Mucosa of descending colon (tissue), 3 donors: Measurements from ENCODE around the gene DGKQ. TPM values are rescaled to one million over a fixed set of nuclear protein-coding genes. Genes with fewer than 3 reads are reported as not detected.

Experiments
- ATAC-seq: fragments of 200-7000 bp; cut with Tn5 transposase; one replicate; pipeline ENCODE4 v1.9.1; 2020; ENCODE audit warnings: mild to moderate bottlenecking, moderate library complexity
- DNase-seq, 3 donors: peaks; one replicate each; pipeline ENCODE4 v3.0.0-alpha.2; 2020
- H3K36me3 ChIP-seq: fragments of 200-600 bp; one replicate; pipeline ENCODE4 v1.8.0; 2021; ENCODE audit warnings: low read depth, mild to moderate bottlenecking
- H3K4me1 ChIP-seq: fragments of 200-600 bp; one replicate; pipeline ENCODE4 v1.8.0; 2021; ENCODE audit warnings: low read depth, mild to moderate bottlenecking
- H3K4me3 ChIP-seq: fragments of 200-600 bp; one replicate; pipeline ENCODE4 v1.8.0; 2021; ENCODE audit warnings: mild to moderate bottlenecking
- H3K9me3 ChIP-seq: fragments of 200-600 bp; one replicate; pipeline ENCODE4 v1.8.0; 2021; ENCODE audit warnings: mild to moderate bottlenecking
- CTCF ChIP-seq: fragments of 200-600 bp; IDR thresholded peaks from one replicate; pipeline ENCODE4 v1.8.0; 2022; ENCODE audit warnings: antibody characterized with exemption, mild to moderate bottlenecking
- intact Hi-C, 2 donors: fragments of 100-400 bp; cut with DNase I in 1 of 2; cut with micrococcal nuclease in 1 of 2; formaldehyde crosslinking; loops; one replicate each; pipeline versions ENCODE4 v1.11.0 to v1.11.1; 2022; cut with DNase I, micrococcal nuclease
- total RNA-seq, 3 donors: library from RNA; stranded (reverse); fragmentation: NEBNext Ultra II Directional in 2 of 3; extraction: Animal tissue kit (Norgen Biotek cat#: 25700) in 2 of 3; gene quantifications; one replicate each; pipeline versions ENCODE4 v1.2.1 to v1.2.4, GENCODE V29; 2021 to 2023
- donor health status: DM: no; HTN: no; CAD: no; lungs with moderate emphysema.
- donor health status: DM: no; HTN: no; CAD: no.
- donor health status: DM: no; HTN: yes; CAD: no.

DGKQ gene
- total RNA-seq, 3 donors from 2014 or later, result 31.8 to 56.1 (median 41.7) TPM

- Histone ChIP-seq H3K36me3 (no peaks in the 10 kb centered on the region), H3K4me1 (peaks cover 11% of the 10 kb centered on the region), H3K9me3 (no peaks in the 10 kb centered on the region), H3K4me3 (no peak overlapping the region)
- no peak for DNase-seq
- TF ChIP-seq CTCF, result no peak
- no peak for ATAC-seq
- intact Hi-C loops, result no loop called here
Observed at GRCh38 chr4:1004557-1005485, 31.5 kb upstream of the DGKQ start.

- DNase-seq, result no peak
- no peak for TF ChIP-seq CTCF
- intact Hi-C loops, result no loop called here
- no peak for ATAC-seq
- Histone ChIP-seq H3K9me3 (no peaks in the 10 kb centered on the region), H3K4me1 (peaks cover 11% of the 10 kb centered on the region), H3K4me3 (no peak overlapping the region), H3K36me3 (no peaks in the 10 kb centered on the region)
Observed at GRCh38 chr4:1004071-1004418, 30.7 kb upstream of the DGKQ start.

- no peak for TF ChIP-seq CTCF
- H3K9me3 ChIP-seq, result no peaks in the 10 kb centered on the region
- H3K36me3 ChIP-seq, result no peaks in the 10 kb centered on the region
- intact Hi-C loops, result no loop called here
- ATAC-seq (no peak), DNase-seq (no peak)
- no peak overlapping the region for H3K4me3 ChIP-seq
- H3K4me1 ChIP-seq, result peaks cover 11% of the 10 kb centered on the region
Observed at GRCh38 chr4:1003271-1004070, 30.1 kb upstream of the DGKQ start.

- intact Hi-C loops, result no loop called here
- no peak for TF ChIP-seq CTCF
- peaks cover 12% of the 10 kb centered on the region for H3K4me1 ChIP-seq
- H3K9me3 ChIP-seq, result no peaks in the 10 kb centered on the region
- no peak for DNase-seq
- no peaks in the 10 kb centered on the region for H3K36me3 ChIP-seq
- ATAC-seq, result peak; percentile 6
- H3K4me3 ChIP-seq, result no peak overlapping the region
Observed at GRCh38 chr4:1002631-1003251, 29.4 kb upstream of the DGKQ start.

- ATAC-seq (peak; percentile 51), DNase-seq (peak in 1 of 3 donors; percentile 61)
- Histone ChIP-seq H3K9me3 (no peaks in the 10 kb centered on the region), H3K36me3 (no peaks in the 10 kb centered on the region), H3K4me1 (peaks cover 16% of the 10 kb centered on the region), H3K4me3 (no peak overlapping the region)
- no peak for TF ChIP-seq CTCF
- intact Hi-C loops, result no loop called here
Observed at GRCh38 chr4:1002131-1002630, 28.8 kb upstream of the DGKQ start.
